Stimulated activated CD4-positive, alpha-beta T cell treated with anti-CD3 and anti-CD28 coated beads, Interleukin-4, amount 100 ng/mL, for 4 hours (primary cell): ENCODE results near the gene HSPA2.
A peak's percentile ranks its signal among the peaks of the same experiment; 100 is the strongest.

Experiments used
- DNase-seq, 2 experiments: peaks; one replicate each; pipeline ENCODE4 v3.0.0-alpha.2; 2020

The HSPA2 gene

DNA sequence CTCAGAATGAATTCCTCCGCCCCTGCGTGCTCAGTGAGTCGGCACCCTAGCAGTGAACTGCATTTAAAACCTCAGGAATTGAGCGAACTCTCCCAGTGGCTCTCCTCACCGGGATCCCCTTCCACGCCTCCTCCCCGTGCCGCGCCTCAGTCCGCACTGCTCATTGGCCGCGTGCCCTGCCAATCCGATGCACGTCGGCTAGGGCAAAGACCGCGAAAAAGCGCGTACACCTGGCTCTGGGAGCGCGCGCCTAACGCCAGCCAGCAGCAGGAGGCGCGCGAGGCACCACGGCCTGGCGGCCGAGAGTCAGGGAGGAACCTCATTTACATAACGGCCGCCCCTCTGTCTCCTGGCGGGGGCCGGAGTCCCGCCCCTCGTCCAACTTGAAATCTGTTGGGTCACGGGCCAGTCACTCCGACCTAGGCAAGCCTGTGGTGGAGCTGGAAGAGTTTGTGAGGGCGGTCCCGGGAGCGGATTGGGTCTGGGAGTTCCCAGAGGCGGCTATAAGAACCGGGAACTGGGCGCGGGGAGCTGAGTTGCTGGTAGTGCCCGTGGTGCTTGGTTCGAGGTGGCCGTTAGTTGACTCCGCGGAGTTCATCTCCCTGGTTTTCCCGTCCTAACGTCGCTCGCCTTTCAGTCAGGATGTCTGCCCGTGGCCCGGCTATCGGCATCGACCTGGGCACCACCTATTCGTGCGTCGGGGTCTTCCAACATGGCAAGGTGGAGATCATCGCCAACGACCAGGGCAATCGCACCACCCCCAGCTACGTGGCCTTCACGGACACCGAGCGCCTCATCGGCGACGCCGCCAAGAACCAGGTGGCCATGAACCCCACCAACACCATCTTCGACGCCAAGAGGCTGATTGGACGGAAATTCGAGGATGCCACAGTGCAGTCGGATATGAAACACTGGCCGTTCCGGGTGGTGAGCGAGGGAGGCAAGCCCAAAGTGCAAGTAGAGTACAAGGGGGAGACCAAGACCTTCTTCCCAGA is at the start of gene HSPA2:
Gene HSPA2, plus strand, starts transcription at position 534 of the 995 bp plus-strand sequence. Its CDS starts 109 bp downstream, at position 643.
- peak; percentile 93 to 95 for DNase-seq

- no peak for DNase-seq
Measured at GRCh38 chr14:64491637-64492036, 48.9 kb upstream of the HSPA2 start.

GRCh38 chr14:64493455-64493854 is 47.1 kb upstream of the HSPA2 start:
- no peak for DNase-seq

GRCh38 chr14:64495252-64495651 is 45.3 kb upstream of the HSPA2 start:
- no peak for DNase-seq

DNA sequence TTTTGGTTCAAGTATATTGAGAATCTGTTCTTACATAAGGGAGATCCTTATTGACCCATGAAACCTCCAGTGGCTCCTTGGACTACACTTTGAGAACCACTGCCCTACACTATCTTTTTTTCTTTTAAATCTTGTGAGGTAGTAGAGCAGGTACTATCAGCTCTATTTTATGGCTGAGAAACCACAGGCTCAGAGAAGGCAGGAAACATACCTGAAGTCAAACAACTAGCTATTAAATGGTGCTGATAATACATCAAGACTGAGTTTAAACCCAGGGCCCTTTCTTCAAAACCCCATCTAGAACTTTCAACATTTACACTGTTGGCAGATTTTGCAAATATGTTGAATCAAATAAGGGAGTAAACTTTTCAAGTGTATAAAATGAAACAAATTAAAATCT is 43.8 kb upstream of the HSPA2 start:
- DNase-seq = no peak

- no peak for DNase-seq
Measured at GRCh38 chr14:64500088-64500487, 40.5 kb upstream of the HSPA2 start.

GRCh38 chr14:64501411-64502171 is 39.0 kb upstream of the HSPA2 start:
- no peak for DNase-seq

DNA sequence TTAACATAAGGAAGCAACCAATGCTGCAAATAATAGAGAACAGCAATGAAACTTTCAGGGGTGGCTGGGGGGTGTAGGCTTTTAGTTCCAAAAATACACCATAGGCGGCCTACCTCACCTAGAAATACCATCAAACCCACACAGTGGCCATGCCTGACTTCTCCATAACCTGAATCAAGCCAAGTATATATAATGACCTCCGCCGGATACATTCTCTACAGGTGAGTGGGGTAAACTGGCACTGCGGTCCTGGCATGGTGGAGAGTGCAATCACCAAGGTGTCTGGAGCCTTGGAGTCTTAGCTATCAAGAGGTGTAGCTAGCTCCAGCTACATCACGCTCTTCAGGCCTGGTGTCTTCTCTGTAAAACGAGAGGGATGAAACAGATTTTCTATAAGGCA is 38.1 kb upstream of the HSPA2 start:
- DNase-seq = peak in 1 of 2 experiments; percentile 10

- peak in 1 of 2 experiments; percentile 17 for DNase-seq
Measured at GRCh38 chr14:64502887-64503433, 37.6 kb upstream of the HSPA2 start.

DNA sequence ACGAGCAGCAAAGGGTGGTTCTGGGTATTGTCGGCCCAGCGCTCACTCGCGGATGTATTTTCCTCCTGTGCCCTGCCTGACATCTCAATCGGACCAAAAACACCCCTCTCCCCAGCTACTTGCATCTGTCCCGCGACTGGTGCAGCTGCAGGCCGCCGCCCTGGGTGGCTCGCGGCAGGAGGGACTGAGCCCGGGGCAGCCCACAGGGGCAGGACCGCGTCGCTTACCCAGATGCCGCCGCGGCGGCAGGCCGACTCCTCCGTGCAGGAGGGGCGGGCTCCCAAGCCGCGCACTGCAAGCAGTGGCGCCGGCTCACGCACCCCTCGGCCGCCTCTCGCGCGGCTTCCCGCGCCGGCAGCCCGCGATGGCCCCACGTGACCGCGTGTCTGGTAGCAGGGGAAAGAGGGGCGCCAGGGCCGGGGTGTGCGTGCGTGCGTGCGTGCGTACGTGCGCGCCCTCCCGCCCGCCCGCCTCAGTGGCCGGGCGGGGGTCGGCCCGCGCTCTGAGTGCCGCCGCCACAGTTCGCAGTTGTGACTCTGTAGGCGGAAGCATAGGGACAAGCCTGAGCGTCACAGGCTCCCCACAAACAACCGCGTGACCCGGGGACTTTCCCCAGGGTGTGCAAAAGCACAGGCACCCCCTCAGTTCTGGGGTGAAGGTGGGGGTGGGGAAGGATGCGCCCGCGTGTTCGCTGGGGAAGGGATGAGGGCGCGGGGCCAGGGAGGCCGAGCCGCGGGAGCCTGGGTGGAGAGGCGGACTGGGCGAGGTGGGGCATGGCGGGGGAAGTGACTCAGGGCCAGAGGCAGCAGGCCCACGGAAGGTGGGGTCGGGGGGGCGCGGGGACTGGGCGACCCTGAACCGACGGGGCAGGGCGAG is 36.9 kb upstream of the HSPA2 start, which contains the start of gene ZBTB25:
Gene ZBTB25, minus strand, starts transcription at position 405 of the 876 bp plus-strand sequence. CDS start 13,305 bp downstream, outside the sequence.
- peak; percentile 83 to 98 for DNase-seq

DNA sequence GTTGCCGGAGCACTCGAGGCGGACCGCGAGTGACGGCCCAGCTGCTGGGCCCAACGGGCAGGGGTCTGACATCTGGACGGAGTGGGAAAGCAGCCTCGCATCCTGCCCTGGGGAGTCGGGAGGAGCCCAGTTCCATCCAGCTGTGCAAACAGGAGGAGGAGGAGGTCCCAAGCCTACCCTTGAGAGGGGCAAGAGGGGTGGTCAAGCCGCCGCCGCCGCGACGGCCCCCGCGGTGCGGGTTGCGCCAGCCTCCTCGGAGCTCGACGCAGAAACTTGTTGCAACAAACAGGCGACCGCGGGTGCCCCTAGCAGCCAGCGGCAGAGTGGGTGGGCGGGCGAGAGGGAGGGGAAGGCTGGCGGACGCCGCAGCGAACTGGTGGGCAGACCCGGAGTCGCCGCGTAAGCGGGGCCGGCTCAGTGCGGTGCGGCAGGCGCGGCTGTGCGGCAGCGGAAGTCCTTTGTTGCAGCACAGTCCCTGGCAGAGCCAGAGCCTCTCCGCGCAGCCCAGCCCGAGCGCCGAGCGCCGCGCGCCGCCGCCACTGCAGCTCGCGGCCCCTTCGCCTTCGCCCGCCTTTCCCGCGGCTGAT is 36.1 kb upstream of the HSPA2 start, which contains the start of gene ZBTB1:
Gene ZBTB1, plus strand, starts transcription at position 461 of the 587 bp plus-strand sequence. CDS start 16,735 bp downstream, outside the sequence.
- DNase-seq = peak; percentile 82 to 87

DNA sequence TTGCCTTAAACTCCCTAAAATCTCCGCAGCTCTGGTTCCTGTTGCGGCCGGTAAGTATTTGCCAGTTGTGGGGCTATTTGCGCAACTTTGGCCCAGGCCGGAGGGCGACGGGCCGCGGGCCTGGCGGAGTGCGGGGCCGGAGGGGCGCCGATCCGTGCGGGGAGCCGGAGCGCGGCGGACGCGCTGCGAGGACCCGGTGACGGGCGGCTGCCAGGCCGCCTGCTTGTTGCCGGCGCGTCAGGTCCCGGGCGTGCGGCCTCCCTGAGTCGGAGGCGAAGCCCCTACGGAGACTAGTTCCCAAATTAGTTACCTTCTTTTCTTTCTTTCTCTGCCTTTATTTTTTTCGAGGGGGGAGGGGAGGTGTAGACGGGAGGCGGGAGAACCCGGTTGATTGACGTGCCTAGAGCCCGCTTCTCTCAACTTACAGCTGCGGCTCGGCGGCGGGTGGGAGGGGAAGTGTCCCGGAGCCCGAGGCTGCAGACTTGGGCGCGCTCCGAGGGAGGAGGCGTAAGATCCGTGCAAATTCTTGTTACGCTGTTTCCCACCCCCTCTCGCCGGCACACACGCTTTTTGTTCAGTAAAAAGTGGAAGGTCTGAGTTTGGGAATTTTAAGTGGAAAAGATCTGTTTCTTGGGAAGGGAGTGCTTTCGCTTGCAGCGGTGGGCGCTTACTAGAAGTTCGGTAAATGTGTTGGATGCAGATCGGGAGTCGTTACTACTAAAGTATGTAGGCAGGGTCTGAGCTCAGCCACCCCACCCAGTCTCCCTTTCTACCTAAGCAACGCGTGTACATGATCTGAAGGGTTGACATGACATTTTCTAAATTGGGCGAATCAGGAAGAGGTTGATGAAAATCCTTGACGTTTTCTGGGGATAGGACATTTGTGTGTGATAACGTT is 35.4 kb upstream of the HSPA2 start:
- DNase-seq = peak; percentile 80 to 85

- DNase-seq = no peak
Measured at GRCh38 chr14:64506721-64507120, 33.8 kb upstream of the HSPA2 start.

DNA sequence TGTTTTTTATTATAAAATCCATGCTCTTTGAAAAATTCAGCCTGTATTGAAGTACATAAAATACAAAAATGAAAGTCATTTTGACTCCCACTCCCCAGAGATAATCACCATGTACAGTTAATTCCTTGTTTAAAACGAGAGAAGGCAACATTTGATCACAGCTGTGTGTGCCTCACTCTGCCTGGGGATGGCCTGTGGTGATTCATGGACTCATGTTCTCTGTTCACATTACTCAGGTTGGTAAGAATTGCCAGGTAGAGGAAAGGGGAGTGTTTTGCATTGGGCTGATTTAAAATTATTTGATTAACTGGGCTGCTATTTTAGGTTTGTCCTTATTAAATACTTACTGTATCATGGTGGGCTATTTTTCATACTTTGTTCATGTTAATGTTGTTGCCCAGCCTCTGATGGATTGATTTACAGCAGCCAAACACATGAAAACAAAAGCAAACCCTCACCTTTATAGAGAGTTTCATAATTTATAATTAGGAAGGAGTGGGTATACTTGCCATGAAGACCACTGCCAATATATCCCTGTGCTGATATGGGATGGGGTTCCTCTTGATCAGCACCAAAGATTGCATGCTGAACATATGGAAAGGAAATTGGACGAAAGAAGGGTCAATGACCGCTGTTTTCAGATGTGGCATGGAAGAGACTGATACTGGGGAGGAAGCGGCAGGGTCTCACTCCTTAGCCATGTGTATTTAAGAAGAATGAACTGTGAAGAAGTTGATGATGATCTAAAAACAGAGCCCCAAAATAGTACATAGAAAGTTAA is 33.0 kb upstream of the HSPA2 start:
- peak; percentile 35 to 63 for DNase-seq

DNA sequence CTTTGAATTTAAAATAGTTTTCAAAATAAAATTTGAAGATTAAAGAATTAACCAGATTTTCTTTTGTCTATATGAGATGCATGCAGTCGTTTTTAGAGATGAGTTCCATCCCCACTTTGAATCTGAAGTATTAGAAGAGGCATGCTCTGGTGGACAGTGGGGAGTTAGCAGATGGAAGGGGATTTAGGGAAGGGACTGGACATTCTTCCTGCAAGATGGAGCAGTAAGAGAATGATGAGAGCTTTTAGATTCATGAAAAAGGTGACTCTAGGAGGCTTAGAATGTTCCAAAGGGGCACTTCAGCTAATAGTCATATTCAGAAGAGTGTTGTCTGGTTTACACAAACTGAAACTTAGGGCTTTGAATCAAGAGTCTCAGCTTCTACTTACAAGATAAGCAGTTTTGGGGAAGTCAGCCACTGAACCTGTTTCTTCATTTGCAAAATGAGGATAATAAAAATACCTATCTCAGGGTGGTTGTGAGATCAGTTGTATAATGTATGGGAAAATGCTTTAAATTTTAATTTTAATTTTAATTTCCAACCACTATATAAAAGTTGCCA is 32.2 kb upstream of the HSPA2 start:
- no peak for DNase-seq

- DNase-seq = no peak
Measured at GRCh38 chr14:64509036-64509435, 31.5 kb upstream of the HSPA2 start.

DNA sequence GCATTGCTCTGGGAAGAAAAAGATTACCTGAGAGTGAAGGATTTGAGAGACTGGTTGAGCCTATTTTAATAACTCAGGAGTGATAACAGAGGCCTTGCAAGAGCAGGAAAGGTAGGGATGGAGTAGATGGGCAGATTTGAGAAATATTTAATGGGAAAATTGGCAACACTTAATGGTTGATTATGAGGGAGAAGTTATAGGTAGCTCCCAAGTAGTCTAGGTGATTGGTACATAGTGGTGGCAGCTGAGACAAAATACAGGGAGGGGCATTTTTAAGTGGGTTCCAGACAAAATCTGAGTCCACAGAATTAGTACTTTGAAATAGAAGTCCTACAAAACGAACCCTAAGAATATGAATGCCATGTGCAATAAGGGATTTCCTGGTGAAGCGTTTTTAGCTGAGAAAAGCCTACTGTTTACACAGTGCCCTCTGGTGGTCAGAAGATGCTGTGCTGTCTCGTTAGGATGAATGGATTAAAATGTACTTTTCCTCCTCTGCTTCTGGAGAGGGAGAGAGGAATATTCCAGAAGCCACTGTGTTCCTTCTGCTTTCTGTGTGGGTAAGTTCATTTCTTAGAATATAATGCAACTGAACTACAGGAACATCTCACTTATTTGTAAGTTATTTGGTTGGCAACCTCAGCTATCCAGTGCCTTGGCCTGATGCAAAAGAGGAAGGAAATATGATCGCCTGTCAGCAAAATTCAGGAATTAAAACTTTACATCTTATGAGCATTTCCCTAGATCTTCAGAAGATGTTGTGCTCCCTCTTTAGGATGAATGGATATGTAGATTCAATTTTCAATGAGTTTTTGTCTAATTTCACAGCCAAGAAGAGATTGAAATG is 29.5 kb upstream of the HSPA2 start:
- peak; percentile 45 to 51 for DNase-seq

DNA sequence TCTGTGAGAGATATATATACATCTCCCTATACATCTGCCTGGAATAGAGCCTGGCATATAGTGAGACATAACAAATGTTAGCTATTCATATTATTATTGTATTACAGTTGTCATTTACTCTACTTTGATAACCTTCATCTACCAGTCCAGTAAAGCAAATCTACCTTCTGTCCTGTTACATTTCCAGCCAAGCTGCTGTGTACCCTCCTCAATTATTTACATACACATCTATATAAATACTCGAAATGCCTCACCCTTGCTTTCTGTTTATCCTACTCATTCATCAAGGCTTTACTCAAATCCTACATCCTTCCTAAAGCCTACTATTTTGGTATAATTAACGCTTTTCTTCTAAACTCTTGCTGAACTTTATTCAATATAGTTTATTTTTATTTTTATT is 27.3 kb upstream of the HSPA2 start:
- DNase-seq = no peak
